Liver (tissue), 9 donors: Measurements from ENCODE around the gene MCU. TPM values are rescaled to one million over a fixed set of nuclear protein-coding genes. Genes with fewer than 3 reads are reported as not detected.

Experiments used
- DNase-seq: peaks from one replicate; pipeline ENCODE4 v3.0.0-alpha.2; 2017; ENCODE audit warnings: low spot score
- H3K27ac ChIP-seq, 2 donors: one replicate each; pipeline ENCODE4 v1.7.0; 2013; ENCODE audit warnings: inconsistent platforms in 2 of 2, low read length in 2 of 2, control low read depth in 1 of 2, low read depth in 1 of 2, mild to moderate bottlenecking in 1 of 2
- H3K27me3 ChIP-seq, 4 donors: one replicate each; pipeline versions ENCODE4 v1.6.1 to v1.7.0; 2013; ENCODE audit warnings: low read length in 3 of 4, inconsistent platforms in 1 of 4, mild to moderate bottlenecking in 1 of 4, moderate library complexity in 1 of 4; ENCODE audit not compliant: control insufficient read depth in 4 of 4, insufficient read depth in 4 of 4
- H3K36me3 ChIP-seq, 4 donors: one replicate each; pipeline versions ENCODE4 v1.6.1 to v1.7.0; 2013; ENCODE audit warnings: low read length in 3 of 4, mild to moderate bottlenecking in 3 of 4, low read depth in 1 of 4, moderate library complexity in 1 of 4; ENCODE audit not compliant: control insufficient read depth in 4 of 4, insufficient read depth in 3 of 4
- H3K4me1 ChIP-seq, 4 donors: one replicate each; pipeline versions ENCODE4 v1.6.1 to v1.7.0; 2013; ENCODE audit warnings: low read length in 3 of 4, mild to moderate bottlenecking in 3 of 4, moderate library complexity in 1 of 4; ENCODE audit not compliant: control insufficient read depth in 4 of 4, insufficient read depth in 4 of 4
- H3K4me3 ChIP-seq, 3 donors: one replicate each; pipeline versions ENCODE4 v1.6.1 to v1.7.0; 2013; ENCODE audit warnings: low read length in 3 of 3, control low read depth in 1 of 3, low read depth in 1 of 3, mild to moderate bottlenecking in 1 of 3
- H3K9ac ChIP-seq, 2 donors: one replicate each; pipeline ENCODE4 v1.7.0; 2013; ENCODE audit warnings: low read length in 2 of 2, mild to moderate bottlenecking in 2 of 2, moderate library complexity in 2 of 2, control low read depth in 1 of 2, low read depth in 1 of 2
- H3K9me3 ChIP-seq, 4 donors: one replicate each; pipeline versions ENCODE4 v1.6.1 to v1.7.0; 2013; ENCODE audit warnings: low read length in 3 of 4; ENCODE audit not compliant: control insufficient read depth in 4 of 4
- EGR1 ChIP-seq, 2 donors: IDR thresholded peaks; 2 replicates each; pipeline ENCODE4 v1.6.1; 2016 to 2018; ENCODE audit warnings: antibody characterized with exemption in 2 of 2, low read depth in 2 of 2
- FOXA1 ChIP-seq: IDR thresholded peaks from 2 replicates; pipeline ENCODE4 v1.6.1; 2016; ENCODE audit warnings: antibody characterized with exemption
- FOXA2 ChIP-seq: IDR thresholded peaks from 2 replicates; pipeline ENCODE4 v1.6.1; 2016; ENCODE audit warnings: antibody characterized with exemption
- HNF4A ChIP-seq, 2 donors: conservative IDR thresholded peaks; 2 replicates each; pipeline ENCODE4 v1.6.1; 2016; ENCODE audit warnings: antibody characterized with exemption in 2 of 2, mild to moderate bottlenecking in 2 of 2
- HNF4G ChIP-seq: IDR thresholded peaks from 2 replicates; pipeline ENCODE4 v1.6.1; 2016; ENCODE audit warnings: antibody characterized with exemption
- JUND ChIP-seq, 2 donors: IDR thresholded peaks; 2 replicates each; pipeline ENCODE4 v1.6.1; 2016; ENCODE audit warnings: antibody characterized with exemption in 2 of 2
- NR2F2 ChIP-seq: IDR thresholded peaks from 2 replicates; pipeline ENCODE4 v1.6.1; 2016; ENCODE audit warnings: antibody characterized with exemption
- RAD21 ChIP-seq, 2 donors: IDR thresholded peaks; 2 replicates each; pipeline ENCODE4 v1.6.1; 2016; ENCODE audit warnings: antibody characterized with exemption in 2 of 2, mild to moderate bottlenecking in 2 of 2
- RXRA ChIP-seq, 2 donors: IDR thresholded peaks; 2 replicates each; pipeline ENCODE4 v1.6.1; 2017 to 2018; ENCODE audit warnings: antibody characterized with exemption in 2 of 2, mild to moderate bottlenecking in 1 of 2
- SP1 ChIP-seq: IDR thresholded peaks from 2 replicates; pipeline ENCODE4 v1.6.1; 2018; ENCODE audit warnings: antibody characterized with exemption, mild to moderate bottlenecking
- TAF1 ChIP-seq: conservative IDR thresholded peaks from 2 replicates; pipeline ENCODE4 v1.6.1; 2016; ENCODE audit warnings: antibody characterized with exemption, mild to moderate bottlenecking
- YY1 ChIP-seq: IDR thresholded peaks from 2 replicates; pipeline ENCODE4 v1.6.1; 2016; ENCODE audit warnings: antibody characterized with exemption, mild to moderate bottlenecking
- WGBS: extraction: QIAGEN DNeasy Blood & Tissue Kit; methylation state at CpG from one replicate; pipeline ENCODE4 v1.1.7; 2013; 5-methylcytosine and 5-hydroxymethylcytosine counted together
- polyA plus RNA-seq, 2 donors: library from polyadenylated mRNA; stranded (reverse) in 1 of 2; unstranded in 1 of 2; fragments of 200-250 nt in 1 of 2; fragments of >200 nt in 1 of 2; fragmentation: Nextera tagmentation in 1 of 2; extraction: Ambion mirVana in 1 of 2; gene quantifications; one replicate each; pipeline versions ENCODE4 v1.2.1 to v1.2.3, GENCODE V29; 2013 to 2015
- total RNA-seq, 2 donors: library from RNA; depleted of rRNA; stranded (reverse); fragments of >200 nt; gene quantifications; one replicate each; pipeline ENCODE4 v1.2.3, GENCODE V29; 2014
- TF ChIP-seq, protein P1 (sequence below): IDR thresholded peaks from 2 replicates; pipeline ENCODE4 v1.6.1; 2016; ENCODE audit warnings: antibody characterized with exemption, mild to moderate bottlenecking
- TF ChIP-seq, protein P2 (sequence below): IDR thresholded peaks from 2 replicates; pipeline ENCODE4 v1.6.1; 2016; ENCODE audit warnings: antibody characterized with exemption
- TF ChIP-seq, protein P3 (sequence below): IDR thresholded peaks from 2 replicates; pipeline ENCODE4 v1.6.1; 2016; ENCODE audit warnings: antibody characterized with exemption
- TF ChIP-seq, protein P4 (sequence below): fragments of 150-350 bp; IDR thresholded peaks from 2 replicates; pipeline ENCODE4 v1.5.1; 2017; ENCODE audit warnings: improper control_type of control experiment, low read depth, low read length; ENCODE audit not compliant: missing input control
- TF ChIP-seq, protein P5 (sequence below): IDR thresholded peaks from 2 replicates; pipeline ENCODE4 v1.6.1; 2016; ENCODE audit warnings: antibody characterized with exemption
- donor health status: healthy.
- donor health status: healthy.
- donor health status: healthy.
- donor health status: healthy.
- donor health status: healthy.

The MCU gene
- total and polyA plus RNA-seq, 4 donors = 6.4 to 13.0 (median 8.8) TPM

DNA sequence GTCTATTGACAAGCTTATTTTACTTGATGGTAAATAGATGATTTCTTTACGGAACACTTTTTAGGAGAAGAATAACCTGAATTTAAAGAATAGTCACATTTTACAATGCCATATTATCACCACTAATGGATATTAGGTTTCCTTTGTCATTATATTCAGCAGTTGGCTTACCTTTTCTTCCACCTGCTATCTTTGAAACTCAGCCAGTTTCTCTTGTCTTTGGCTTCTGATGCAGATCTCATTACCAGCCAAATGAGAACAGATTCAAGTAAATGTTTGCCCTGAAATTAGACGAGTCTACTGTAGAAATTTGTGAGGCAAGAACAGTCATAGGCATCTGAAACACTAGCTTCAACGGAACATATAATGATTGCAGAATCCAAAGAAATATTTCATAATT, 116.1 kb downstream of the MCU start:
- H3K27ac ChIP-seq = no peak overlapping the region
- TF ChIP-seq TAF1 (no peak), RAD21 (IDR thresholded peaks at IDR 0.05) (no peak), NR2F2 (no peak), YY1 (no peak), SP1 (no peak), HNF4A (conservative IDR thresholded peaks at IDR 0.05) (no peak), JUND (IDR thresholded peaks at IDR 0.05) (no peak), RXRA (IDR thresholded peaks at IDR 0.05) (no peak), EGR1 (IDR thresholded peaks at IDR 0.05; ENCODE audit: low read depth in 2 of 2) (no peak), FOXA1 (no peak)
- TF ChIP-seq, protein P1, sequence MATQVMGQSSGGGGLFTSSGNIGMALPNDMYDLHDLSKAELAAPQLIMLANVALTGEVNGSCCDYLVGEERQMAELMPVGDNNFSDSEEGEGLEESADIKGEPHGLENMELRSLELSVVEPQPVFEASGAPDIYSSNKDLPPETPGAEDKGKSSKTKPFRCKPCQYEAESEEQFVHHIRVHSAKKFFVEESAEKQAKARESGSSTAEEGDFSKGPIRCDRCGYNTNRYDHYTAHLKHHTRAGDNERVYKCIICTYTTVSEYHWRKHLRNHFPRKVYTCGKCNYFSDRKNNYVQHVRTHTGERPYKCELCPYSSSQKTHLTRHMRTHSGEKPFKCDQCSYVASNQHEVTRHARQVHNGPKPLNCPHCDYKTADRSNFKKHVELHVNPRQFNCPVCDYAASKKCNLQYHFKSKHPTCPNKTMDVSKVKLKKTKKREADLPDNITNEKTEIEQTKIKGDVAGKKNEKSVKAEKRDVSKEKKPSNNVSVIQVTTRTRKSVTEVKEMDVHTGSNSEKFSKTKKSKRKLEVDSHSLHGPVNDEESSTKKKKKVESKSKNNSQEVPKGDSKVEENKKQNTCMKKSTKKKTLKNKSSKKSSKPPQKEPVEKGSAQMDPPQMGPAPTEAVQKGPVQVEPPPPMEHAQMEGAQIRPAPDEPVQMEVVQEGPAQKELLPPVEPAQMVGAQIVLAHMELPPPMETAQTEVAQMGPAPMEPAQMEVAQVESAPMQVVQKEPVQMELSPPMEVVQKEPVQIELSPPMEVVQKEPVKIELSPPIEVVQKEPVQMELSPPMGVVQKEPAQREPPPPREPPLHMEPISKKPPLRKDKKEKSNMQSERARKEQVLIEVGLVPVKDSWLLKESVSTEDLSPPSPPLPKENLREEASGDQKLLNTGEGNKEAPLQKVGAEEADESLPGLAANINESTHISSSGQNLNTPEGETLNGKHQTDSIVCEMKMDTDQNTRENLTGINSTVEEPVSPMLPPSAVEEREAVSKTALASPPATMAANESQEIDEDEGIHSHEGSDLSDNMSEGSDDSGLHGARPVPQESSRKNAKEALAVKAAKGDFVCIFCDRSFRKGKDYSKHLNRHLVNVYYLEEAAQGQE = no peak
- TF ChIP-seq, protein P2, sequence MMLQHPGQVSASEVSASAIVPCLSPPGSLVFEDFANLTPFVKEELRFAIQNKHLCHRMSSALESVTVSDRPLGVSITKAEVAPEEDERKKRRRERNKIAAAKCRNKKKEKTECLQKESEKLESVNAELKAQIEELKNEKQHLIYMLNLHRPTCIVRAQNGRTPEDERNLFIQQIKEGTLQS = no peak
- TF ChIP-seq, protein P3, sequence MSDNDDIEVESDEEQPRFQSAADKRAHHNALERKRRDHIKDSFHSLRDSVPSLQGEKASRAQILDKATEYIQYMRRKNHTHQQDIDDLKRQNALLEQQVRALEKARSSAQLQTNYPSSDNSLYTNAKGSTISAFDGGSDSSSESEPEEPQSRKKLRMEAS = no peak
- TF ChIP-seq, protein P4, sequence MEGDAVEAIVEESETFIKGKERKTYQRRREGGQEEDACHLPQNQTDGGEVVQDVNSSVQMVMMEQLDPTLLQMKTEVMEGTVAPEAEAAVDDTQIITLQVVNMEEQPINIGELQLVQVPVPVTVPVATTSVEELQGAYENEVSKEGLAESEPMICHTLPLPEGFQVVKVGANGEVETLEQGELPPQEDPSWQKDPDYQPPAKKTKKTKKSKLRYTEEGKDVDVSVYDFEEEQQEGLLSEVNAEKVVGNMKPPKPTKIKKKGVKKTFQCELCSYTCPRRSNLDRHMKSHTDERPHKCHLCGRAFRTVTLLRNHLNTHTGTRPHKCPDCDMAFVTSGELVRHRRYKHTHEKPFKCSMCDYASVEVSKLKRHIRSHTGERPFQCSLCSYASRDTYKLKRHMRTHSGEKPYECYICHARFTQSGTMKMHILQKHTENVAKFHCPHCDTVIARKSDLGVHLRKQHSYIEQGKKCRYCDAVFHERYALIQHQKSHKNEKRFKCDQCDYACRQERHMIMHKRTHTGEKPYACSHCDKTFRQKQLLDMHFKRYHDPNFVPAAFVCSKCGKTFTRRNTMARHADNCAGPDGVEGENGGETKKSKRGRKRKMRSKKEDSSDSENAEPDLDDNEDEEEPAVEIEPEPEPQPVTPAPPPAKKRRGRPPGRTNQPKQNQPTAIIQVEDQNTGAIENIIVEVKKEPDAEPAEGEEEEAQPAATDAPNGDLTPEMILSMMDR = no peak
- H3K9ac ChIP-seq = no peak overlapping the region
- no peak overlapping the region for H3K4me3 ChIP-seq
- H3K36me3 ChIP-seq = no peaks in the 10 kb centered on the region
- DNase-seq = no peak
- H3K27me3 ChIP-seq = no peaks in the 10 kb centered on the region
- no peaks in the 10 kb centered on the region for H3K9me3 ChIP-seq
- WGBS = 76% methylated on average over 3 of the region's 3 CpGs
- no peaks in the 10 kb centered on the region for H3K4me1 ChIP-seq

DNA sequence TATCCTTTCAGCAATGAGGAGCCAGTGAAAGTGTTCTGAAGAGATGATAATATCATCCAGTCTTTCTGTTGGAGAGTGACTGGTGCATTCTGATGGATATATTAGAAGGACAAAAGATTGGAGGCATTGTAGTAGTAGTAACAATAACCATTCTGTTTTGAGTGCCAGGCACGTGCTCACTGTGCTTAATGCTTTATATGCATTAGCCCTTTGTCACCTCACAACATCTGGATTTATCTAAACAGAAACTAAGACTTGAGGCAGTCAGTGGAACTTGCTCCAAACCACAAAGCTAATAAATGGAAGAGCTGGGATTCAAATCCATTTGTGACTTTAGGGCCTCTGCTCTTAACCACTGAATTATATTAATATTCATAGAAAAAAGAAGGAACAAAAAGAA, 117.1 kb downstream of the MCU start:
- Histone ChIP-seq H3K27me3 (no peaks in the 10 kb centered on the region), H3K27ac (no peak overlapping the region), H3K9me3 (no peaks in the 10 kb centered on the region), H3K9ac (no peak overlapping the region), H3K4me1 (no peaks in the 10 kb centered on the region), H3K4me3 (no peak overlapping the region), H3K36me3 (no peaks in the 10 kb centered on the region)
- no peak for DNase-seq
- no peak for TF ChIP-seq FOXA1
- TF ChIP-seq, protein P5, sequence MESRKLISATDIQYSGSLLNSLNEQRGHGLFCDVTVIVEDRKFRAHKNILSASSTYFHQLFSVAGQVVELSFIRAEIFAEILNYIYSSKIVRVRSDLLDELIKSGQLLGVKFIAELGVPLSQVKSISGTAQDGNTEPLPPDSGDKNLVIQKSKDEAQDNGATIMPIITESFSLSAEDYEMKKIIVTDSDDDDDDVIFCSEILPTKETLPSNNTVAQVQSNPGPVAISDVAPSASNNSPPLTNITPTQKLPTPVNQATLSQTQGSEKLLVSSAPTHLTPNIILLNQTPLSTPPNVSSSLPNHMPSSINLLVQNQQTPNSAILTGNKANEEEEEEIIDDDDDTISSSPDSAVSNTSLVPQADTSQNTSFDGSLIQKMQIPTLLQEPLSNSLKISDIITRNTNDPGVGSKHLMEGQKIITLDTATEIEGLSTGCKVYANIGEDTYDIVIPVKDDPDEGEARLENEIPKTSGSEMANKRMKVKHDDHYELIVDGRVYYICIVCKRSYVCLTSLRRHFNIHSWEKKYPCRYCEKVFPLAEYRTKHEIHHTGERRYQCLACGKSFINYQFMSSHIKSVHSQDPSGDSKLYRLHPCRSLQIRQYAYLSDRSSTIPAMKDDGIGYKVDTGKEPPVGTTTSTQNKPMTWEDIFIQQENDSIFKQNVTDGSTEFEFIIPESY = no peak
- no peak for TF ChIP-seq TAF1
- TF ChIP-seq, protein P4 = no peak
- no peak for TF ChIP-seq HNF4G
- TF ChIP-seq, protein P1 = no peak
- TF ChIP-seq FOXA2 = no peak
- TF ChIP-seq HNF4A (conservative IDR thresholded peaks at IDR 0.05) = no peak
- TF ChIP-seq RXRA (IDR thresholded peaks at IDR 0.05) = no peak
- WGBS = 91% methylated on average over 1 of the region's 1 CpG
